HS-5 (cell line): Measurements from ENCODE around the gene SEMA4A.
A peak's percentile ranks its signal among the peaks of the same experiment; 100 is the strongest.

Experiments
- DNase-seq: peaks from one replicate; pipeline ENCODE4 v3.0.0-alpha.2; 2012; ENCODE audit warnings: low read depth

The SEMA4A gene

DNA sequence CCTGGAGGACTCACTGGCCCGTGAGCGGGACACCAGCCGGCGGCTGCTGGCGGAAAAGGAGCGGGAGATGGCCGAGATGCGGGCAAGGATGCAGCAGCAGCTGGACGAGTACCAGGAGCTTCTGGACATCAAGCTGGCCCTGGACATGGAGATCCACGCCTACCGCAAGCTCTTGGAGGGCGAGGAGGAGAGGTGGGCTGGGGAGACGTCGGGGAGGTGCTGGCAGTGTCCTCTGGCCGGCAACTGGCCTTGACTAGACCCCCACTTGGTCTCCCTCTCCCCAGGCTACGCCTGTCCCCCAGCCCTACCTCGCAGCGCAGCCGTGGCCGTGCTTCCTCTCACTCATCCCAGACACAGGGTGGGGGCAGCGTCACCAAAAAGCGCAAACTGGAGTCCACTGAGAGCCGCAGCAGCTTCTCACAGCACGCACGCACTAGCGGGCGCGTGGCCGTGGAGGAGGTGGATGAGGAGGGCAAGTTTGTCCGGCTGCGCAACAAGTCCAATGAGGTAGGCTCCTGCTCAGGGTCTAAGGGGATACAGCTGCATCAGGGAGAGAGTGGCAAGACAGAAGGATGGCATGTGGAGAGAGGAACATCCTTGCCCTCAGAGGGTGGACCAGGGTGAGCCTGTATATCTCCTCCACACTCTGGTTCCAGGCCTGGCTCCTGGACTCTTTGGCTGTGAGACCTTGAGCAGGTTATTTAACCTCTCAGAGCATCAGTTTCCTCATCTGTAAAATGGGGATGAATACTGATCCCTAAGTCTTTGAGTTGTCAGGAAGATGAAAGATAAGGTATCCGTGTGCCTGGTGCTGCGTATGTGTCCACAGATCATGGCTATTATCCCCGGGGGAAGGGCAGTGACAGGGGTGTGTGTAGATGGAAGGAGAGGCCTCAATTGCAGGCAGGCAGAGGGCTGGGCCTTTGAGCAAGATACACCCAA lies 17.2 kb upstream of the SEMA4A start:
- no peak for DNase-seq

DNA sequence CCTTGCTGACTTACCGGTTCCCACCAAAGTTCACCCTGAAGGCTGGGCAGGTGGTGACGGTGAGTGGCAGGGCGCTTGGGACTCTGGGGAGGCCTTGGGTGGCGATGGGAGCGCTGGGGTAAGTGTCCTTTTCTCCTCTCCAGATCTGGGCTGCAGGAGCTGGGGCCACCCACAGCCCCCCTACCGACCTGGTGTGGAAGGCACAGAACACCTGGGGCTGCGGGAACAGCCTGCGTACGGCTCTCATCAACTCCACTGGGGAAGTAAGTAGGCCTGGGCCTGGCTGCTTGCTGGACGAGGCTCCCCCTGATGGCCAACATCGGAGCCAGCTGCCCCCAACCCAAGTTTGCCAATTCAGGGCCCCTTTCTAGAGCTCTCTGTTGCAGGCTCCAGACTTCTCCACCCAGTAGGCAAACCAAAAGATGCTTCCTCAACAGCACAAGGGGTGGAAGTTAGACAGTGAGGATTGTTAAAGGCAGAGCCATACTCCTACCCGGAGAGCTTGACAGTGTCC lies 16.4 kb upstream of the SEMA4A start:
- no peak for DNase-seq

DNA sequence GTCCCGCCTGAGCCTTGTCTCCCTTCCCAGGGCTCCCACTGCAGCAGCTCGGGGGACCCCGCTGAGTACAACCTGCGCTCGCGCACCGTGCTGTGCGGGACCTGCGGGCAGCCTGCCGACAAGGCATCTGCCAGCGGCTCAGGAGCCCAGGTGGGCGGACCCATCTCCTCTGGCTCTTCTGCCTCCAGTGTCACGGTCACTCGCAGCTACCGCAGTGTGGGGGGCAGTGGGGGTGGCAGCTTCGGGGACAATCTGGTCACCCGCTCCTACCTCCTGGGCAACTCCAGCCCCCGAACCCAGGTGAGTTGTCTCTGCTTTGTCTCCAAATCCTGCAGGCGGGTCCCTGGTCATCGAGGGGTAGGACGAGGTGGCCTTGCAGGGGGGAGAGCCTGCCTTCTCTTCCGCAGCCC lies 14.9 kb upstream of the SEMA4A start:
- no peak for DNase-seq

DNA sequence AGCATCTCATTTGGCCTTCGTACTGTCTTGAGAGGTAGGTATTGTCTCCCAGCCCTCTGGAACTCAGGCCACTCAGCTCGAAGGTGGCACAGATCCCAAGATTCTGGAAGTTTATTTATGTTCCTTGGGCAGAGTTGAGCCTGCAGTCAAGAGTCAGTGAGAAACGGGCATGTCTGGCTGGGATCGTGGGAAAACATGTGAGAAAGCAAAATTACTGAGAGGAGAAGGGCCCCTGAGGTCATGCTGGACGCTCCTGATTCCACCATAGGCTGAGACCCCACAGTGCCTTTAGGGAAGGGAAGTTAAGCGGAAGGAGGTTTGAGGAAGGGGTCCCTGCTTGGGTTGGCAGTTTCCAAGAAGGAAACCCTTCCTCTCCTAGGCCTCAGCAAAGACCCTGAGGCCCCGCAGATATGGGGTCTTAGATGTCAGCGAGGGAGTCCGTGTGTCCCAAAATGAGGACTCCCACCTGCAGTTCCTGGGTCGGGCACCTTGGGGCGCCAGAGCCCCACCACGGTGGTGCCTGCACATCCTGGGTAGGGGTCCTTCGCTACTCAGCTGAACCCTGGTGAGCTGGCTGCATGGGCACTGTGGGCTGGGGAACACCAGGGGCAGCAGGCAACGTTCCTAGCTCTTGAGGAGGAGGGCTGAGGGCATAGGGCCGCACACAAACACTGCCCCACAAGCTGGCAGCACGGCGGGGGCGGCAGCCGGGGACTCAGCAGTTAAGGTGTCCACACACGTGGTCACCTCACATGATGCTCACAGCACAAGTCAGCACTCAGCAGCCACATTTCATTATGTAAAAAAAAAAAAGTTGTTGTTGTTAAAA lies 12.3 kb upstream of the SEMA4A start:
- DNase-seq: no peak

DNA sequence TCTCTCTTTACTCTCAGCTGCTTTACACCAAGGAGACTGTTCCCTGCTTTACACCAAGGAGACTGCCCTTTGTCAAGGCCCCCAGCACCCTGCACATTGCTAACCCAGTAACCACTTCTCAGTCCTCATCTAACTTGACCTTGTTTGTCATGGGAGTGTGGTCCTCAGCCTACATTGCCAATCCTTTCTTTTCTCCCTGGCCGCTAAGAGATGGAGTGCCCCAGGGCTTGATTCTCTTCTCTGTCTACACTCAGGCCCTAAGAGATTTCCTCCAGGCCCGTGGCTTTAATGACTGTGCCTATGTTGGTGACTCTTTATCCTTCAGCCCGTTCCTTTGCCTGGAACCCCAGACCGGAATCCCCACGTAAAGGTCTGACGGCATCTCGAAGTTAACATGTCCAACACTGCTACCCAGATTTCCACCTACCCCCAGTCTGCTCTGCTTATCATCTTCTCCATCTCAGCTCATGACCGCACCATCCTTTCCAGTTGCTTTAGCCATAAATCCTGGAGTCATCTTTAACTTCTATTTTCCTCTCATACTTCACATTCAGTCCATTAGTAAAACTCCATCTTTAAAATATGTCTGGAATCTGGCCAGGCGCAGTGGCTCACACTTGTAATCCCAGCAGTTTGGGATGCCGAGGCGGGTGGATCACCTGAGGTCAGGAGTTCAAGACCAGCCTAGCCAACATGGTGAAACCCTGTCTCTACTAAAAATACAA lies 9.5 kb upstream of the SEMA4A start:
- DNase-seq: no peak

DNA sequence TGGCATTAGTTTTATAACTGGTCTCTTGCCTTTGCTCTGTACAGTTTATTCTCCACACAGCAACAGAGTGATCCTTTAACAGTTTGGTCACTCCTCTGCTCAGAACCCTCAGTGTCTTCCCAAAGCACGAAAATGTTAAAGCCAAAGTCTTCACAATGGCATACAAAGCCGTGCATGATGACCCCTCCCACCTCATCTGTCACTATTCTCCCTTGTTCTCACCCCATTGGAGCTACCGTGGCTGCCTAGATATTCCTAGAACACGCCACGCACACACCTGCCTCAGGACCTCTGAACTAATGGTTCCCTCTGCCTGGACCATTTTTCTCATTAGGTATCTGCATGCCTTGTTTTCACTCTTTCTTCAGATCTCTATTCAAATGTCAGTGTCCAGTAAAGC lies 8.6 kb upstream of the SEMA4A start:
- DNase-seq: no peak

DNA sequence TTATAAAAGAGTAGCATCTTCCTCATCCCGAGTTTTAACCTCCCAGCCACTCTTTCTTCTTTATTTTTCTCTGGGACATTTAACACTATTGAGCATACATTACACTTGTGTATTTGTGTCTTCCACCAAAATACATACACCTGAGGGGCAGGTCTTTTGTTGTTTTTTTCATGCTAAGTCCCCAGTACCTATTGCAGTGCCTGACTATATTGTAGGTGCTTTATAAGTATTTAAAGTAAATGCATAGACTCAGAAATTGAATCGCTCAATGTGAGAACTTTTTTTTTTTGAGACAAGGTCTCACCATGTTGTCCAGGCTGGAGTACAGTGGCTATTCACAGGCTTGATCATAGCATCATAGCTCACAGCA lies 7.8 kb upstream of the SEMA4A start:
- DNase-seq: no peak

DNA sequence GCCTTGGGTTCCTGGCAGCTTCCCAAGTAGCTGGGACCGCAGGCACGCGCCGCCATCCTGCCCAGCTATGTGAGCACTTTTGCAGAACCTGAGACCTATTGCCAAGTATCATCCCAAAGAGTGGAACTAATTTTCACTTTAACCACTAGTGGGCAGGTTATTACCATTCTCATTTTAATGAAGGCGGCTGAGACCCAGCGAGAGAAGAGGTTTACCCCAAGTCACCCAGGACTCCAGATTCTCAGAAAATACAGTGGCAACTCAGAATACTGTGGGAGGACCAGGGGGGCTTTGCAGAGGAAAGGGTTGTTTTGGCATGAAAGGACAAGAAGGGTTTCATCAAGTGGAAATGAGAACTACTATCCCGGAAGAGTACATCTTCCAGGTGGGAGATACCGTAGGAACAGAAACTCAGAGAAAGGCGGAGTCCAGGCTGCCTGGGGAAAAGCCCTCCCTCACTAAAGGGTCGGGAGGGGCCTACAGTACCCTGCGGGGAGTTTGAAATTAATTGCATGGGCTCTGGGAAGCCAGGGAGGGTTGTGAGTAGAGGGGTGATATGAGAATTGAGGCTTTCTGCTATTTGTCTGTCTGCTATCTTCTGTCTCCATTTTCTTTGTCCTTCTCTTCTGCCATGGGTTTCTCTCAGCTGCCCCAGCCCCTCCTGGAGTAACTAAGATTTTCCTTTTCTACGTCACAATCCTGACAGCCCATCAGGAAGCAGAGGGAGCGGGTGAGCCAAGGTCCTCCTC lies 7.2 kb upstream of the SEMA4A start:
- DNase-seq: peak; percentile 86

DNA sequence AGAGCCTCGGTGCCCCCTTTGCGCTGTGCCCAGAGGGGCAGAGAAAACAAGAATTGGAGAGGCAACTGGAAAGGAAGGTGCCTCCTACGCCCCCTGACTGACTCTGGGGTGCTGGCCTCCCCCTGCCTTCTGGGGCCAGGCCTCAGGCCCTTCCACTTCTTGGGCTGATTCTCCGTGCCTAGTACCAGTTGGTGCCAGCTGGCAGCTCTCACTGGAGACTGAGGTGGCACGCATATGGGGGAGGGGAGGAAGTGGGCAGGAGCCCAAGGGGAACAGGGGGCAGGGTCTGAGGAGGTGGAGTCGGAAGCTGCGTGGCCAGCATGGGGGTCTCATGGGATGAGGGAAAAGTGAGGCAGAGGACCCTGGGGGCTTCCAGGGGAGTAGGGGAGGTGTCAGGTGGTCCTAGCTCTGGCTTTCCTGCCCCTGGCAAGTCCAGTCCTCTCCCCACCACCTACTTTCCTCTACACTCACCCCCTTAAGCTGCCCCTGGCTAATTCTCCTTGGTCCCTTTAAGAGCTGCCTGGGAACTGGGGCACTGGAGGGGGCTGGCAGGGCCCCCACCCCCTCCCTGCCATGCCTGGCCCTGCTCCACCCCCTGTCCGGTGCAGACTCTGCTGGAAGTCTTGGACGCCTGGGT lies 6.5 kb upstream of the SEMA4A start:
- no peak for DNase-seq

DNA sequence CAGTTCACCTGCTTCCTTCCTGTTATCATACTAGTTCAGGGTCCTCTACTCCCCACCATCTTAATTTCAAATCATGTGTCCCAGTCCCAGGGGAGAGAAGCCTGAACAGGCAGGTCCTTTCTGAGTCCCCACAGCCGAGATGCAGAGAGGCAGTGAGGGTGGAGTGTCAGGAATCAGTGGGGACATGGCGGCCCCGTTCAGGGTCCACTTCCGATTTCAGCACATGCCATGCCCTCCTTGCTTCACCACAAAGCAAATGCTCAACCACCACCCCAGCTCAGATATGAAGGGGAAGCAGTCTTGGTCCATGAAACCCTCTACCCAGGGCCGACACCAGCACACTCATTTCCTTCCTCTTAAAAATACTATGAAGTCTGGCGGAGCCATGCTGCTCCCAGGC lies 5.2 kb upstream of the SEMA4A start:
- no peak for DNase-seq

DNA sequence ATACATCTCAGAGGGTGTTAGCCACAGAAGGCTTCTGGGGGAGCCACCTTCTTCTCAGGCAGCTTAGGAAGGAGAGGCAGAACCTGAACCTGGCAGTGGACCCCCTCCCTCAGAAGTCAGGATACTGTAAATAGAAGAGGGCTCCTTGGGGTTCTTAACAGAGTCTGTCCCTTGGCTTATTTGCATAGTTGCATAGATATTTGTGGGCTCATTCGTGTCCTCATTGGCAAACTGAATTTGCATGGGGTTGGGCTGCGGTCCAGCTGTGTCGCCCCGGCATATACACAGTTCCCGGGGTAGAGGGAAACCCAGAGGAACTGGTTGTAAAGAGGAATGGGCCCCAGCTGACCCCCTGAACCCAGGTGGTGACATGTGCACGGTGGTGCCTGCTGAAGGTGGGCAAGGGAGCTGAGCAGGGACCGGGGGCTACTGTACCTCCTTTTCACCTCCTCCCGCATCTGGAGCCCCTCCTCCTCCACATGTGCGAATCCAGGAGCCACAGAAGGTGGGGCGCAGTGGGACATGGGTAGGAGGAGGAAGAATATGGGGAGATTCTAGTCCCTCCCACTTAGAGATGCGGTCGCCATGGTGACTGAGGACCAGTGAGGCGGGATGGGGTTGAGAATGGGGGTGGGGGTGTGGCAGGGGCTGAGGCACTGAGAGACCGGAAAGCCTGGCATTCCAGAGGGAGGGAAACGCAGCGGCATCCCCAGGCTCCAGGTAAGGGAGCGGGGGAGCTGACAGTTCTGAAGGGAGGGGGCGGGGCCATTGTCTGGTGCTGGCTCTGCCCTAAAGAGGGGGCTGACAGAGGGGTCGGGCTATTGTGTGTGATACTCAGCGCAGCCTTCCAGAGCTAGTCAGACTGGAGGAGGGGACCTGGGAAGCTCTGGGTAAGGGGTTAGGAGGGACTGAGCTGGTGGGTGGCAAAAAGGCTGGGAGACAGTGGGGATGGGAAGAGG lies 3.7 kb upstream of the SEMA4A start:
- no peak for DNase-seq

DNA sequence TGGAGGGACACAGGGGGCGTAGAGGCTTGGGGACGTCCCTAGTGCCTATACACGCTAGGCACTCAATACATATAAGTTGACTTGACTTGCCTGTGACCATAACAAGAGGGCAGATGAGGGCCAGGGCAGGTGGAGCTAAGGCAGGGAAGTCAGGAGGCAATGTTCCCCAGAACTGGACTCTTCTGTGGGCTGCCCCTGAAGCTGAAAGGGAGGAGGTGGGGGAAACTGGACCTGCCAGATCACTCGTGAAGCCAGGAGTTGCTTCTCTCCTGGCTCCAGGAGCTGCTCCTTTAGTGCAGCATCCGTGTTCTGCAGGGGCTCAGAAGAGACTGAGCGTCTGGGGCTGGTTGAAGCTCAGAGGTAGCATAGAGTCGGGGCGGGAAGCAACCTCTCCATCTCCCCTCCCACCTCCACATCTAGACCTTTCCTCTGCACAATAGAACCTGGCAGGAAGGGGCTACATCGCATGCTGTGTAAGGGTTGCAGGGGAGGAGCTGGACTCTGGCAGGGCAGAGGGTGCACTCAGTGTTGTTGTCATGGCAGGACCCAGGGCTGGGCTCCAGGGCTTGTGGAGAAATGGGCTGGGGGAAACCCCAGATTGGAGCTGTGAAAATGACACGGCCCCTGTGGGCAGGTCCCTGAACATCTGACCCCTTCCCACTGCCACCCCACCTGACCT lies 2.9 kb upstream of the SEMA4A start:
- no peak for DNase-seq

DNA sequence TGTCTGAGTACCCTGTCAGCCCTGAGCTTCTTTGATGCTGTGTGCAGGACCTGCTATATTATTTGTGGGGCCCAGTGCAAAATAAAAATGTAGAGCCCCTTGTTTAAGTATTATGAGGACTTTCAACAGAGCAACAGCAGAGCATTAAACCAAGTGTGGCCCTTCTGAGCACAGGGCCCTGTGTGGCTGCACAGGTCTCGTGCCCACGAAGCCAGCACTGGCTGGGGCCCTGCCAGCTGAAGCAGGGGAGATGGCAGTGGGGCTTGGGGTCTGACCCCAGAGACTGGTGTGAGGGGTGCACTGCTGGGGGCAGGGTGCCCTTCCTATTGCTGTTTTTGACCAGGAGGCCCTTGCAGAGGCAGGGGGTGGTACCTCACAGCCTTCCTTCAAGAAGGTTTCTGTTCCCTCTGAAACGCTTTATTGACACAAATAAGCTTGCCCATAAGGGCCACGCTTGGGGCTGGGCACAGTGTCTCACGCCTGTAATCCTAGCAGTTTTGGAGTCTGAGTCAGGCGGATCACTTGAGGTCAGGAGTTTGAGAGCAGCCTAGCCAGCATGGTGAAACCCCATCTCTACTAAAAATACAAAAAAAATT lies 2.2 kb upstream of the SEMA4A start:
- DNase-seq: no peak

DNA sequence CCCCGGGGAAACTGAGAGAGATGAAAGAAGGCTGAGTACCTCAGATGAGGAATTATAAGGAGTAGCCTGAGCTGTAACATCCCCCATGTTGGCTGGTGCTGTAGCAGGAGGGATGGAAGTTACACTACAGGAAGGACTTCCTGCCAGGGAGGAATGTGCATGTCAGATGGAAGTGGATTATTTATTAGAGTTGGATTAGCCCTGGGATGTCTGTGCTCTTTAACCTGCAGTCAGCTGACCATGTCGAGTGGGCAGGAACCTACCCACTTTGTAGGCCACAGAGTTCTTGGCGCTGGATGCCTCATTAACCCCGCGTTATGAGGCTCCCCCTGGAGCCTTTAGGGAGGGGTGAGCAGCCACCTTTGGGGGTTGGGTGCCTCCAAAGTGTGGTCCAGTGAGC lies 757 bp upstream of the SEMA4A start:
- no peak for DNase-seq

DNA sequence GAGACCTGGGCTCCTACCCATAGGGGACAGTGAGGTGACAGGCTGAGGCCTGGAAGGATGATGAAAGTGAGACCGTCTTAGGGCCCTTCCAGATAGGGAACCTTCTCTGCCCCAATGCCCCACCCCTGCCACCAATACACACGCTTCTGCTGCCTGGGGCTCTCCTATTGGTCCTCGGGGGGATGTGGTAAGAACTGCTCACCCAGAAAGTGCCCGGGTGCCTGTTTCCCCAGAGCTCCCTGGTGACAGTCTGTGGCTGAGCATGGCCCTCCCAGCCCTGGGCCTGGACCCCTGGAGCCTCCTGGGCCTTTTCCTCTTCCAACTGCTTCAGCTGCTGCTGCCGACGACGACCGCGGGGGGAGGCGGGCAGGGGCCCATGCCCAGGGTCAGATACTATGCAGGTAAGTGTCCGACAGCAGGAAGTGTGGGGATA lies 948 bp downstream of the SEMA4A start:
- no peak for DNase-seq

DNA sequence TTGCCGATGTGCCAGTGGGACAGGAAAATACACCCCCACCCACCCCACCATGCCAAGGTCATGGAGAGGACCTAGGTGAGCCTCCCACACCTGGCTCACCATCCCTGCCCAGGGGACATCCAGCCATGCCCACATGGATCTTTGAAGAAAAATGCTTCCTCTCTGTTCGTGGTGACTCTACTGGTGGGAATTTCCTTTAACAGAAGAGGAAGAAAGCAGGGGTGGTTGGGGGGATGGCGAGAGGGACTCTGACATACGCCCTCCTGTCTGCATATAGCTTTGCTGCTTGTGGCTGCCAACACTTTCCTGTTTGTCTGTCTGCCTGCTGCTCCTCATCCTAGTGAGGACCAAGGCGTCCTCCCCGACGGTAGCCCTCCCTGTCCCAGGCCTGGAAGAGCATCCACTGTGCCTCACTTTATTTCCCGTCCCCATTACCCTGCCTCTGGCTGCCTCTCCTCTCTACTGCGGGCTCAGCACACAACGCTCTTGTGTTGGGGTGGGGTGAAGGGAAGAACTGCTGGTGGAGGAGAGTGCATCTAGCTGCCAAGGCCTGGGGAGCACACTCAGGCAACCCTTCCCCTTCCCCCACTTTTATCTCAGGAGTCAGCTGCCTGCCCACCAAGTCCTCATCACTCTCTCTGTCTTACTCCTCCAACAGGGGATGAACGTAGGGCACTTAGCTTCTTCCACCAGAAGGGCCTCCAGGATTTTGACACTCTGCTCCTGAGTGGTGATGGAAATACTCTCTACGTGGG lies 2.5 kb downstream of the SEMA4A start:
- no peak for DNase-seq

DNA sequence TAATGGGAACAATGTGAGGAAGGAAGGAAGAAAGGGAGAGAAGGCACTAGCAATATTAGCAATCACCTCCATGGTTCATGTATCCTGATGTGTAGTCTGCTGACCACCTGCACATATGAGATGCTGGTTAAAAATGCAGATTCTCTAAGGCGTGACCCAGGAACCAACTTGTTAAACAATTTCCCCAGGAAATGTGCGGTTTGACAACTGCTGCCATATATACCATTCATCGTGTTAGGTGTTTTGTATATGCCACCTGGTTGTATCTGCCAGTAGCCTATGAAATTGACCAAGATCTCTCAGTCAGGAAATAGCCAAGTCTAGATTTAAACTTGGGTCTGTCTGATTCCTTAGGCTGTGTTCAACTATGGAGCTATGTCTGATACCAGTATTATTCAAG lies 4.1 kb downstream of the SEMA4A start:
- no peak for DNase-seq

DNA sequence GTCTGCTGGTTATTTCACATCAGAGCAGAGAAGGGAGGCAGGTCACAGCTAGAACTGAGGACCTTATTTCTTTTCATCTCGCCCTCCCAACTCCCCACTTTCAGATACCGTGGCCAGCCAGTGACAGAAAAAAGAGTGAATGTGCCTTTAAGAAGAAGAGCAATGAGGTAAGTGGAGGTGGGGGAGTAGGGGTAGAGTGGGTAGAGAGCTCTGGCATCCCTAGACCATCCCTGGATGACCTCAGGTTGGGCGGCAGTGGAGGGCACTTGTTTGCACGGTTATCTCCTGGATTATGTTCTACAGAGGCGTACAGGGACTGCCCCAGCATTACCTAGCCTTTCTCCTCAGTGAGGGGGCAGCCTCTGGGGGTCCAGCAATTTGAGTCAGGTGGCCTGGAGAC lies 4.6 kb downstream of the SEMA4A start:
- no peak for DNase-seq
